AG09309 (cell line): ENCODE measurements around the gene AHDC1.

Experiments
- DNase-seq: peaks from one replicate; pipeline ENCODE4 v3.0.0-alpha.2; 2010; ENCODE audit warnings: low read depth
- H3K4me3 ChIP-seq: 2 replicates; pipeline ENCODE4 v1.5.1; 2011; ENCODE audit warnings: mild to moderate bottlenecking, low read depth, low read length, moderate library complexity; ENCODE audit not compliant: control insufficient read depth
- CTCF ChIP-seq: IDR thresholded peaks from 2 replicates; pipeline ENCODE4 v1.5.1; 2011; ENCODE audit warnings: mild to moderate bottlenecking, low read depth, low read length, inconsistent platforms; ENCODE audit not compliant: insufficient read depth, control insufficient read depth; ENCODE audit errors: missing control alignments

Gene AHDC1

GRCh38 chr1:27612718-27613117 is 8.8 kb upstream of the AHDC1 start:
- no peak for TF ChIP-seq CTCF
- no peak overlapping the region for H3K4me3 ChIP-seq

GRCh38 chr1:27611450-27611849 is 7.5 kb upstream of the AHDC1 start:
- no peak for TF ChIP-seq CTCF
- no peak for DNase-seq
- H3K4me3 ChIP-seq: no peak overlapping the region

More at GRCh38 chr1:27612718-27613117, 8.8 kb upstream of the AHDC1 start:
- no peak for DNase-seq

- H3K4me3 ChIP-seq: no peak overlapping the region
- TF ChIP-seq CTCF: no peak
- DNase-seq: no peak
Observed at GRCh38 chr1:27609618-27610240, 5.8 kb upstream of the AHDC1 start.

GRCh38 chr1:27609210-27609555 is 5.2 kb upstream of the AHDC1 start:
- TF ChIP-seq CTCF: no peak
- no peak for DNase-seq
- no peak overlapping the region for H3K4me3 ChIP-seq

GRCh38 chr1:27607239-27607804 is 3.4 kb upstream of the AHDC1 start:
- no peak overlapping the region for H3K4me3 ChIP-seq
- TF ChIP-seq CTCF: no peak
- DNase-seq: no peak

GRCh38 chr1:27606708-27607238 is 2.8 kb upstream of the AHDC1 start:
- DNase-seq: no peak
- TF ChIP-seq CTCF: no peak
- no peak overlapping the region for H3K4me3 ChIP-seq
